Tibial nerve (tissue), 4 donors: ENCODE data around the gene NKD2.

Experiments
- EP300 ChIP-seq, 2 donors: sonication (generic); formaldehyde crosslinking; IDR thresholded peaks; one replicate each; pipeline ENCODE4 v1.6.1; 2017; ENCODE audit warnings: antibody characterized with exemption in 2 of 2, mild to moderate bottlenecking in 1 of 2
- POLR2A ChIP-seq, 2 donors: fragments of 450-650 bp; IDR thresholded peaks; one replicate each; pipeline ENCODE4 v1.6.1; 2017; ENCODE audit warnings: antibody characterized with exemption in 2 of 2, mild to moderate bottlenecking in 2 of 2, moderate library complexity in 2 of 2
- TF ChIP-seq, protein P1 (sequence below), 5 experiments: fragments of 200-600 bp in 3 of 5; fragments of 450-650 bp in 2 of 5; sonication (generic) in 3 of 5; IDR thresholded peaks; one replicate each; pipeline ENCODE4 v1.5.1; 2016 to 2019; ENCODE audit warnings: antibody characterized with exemption in 5 of 5, mild to moderate bottlenecking in 3 of 5, moderate library complexity in 2 of 5

DNA sequence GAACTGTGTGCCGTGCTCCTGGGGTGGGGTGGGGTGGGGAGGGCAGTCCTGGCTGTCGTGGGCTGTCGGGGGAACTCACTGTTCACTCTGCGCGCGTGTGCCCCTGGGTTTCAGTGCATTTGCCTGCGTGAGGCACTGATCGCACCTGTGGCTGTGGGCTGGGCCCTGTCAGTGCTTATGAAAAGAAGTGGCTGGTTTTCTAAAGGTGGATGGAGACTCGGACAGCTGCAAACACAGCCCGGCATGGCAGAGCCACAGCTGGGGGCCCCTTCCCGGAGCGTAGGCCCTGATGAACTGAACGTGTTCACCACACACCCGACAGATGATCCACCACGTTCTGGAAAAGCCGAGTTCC, 42.7 kb downstream of the NKD2 start:
- TF ChIP-seq, protein P1, sequence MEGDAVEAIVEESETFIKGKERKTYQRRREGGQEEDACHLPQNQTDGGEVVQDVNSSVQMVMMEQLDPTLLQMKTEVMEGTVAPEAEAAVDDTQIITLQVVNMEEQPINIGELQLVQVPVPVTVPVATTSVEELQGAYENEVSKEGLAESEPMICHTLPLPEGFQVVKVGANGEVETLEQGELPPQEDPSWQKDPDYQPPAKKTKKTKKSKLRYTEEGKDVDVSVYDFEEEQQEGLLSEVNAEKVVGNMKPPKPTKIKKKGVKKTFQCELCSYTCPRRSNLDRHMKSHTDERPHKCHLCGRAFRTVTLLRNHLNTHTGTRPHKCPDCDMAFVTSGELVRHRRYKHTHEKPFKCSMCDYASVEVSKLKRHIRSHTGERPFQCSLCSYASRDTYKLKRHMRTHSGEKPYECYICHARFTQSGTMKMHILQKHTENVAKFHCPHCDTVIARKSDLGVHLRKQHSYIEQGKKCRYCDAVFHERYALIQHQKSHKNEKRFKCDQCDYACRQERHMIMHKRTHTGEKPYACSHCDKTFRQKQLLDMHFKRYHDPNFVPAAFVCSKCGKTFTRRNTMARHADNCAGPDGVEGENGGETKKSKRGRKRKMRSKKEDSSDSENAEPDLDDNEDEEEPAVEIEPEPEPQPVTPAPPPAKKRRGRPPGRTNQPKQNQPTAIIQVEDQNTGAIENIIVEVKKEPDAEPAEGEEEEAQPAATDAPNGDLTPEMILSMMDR (IDR thresholded peaks at IDR 0.05): no peak
- TF ChIP-seq POLR2A (IDR thresholded peaks at IDR 0.05) (no peak), EP300 (IDR thresholded peaks at IDR 0.05) (no peak)
